HG03442 (cell line): ENCODE data around the gene ZNF578.
A peak's percentile ranks its signal among the peaks of the same experiment; 100 is the strongest.
"Not testable (repeated sequence)": the region's sequence is repeated elsewhere in the genome, so short reads cannot be mapped to it uniquely, and the experiment has no call there.

Experiments
- ATAC-seq: cut with Tn5 transposase; IDR thresholded peaks from one replicate; pipeline ENCODE4 v1.9.1; 2021; ENCODE audit warnings: mild to moderate bottlenecking, moderate library complexity; ENCODE audit not compliant: unreplicated experiment

Gene ZNF578

GRCh38 chr19:52507266-52507665, 53.9 kb downstream of the ZNF578 start:
- ATAC-seq = no peak

GRCh38 chr19:52516191-52516590, 62.8 kb downstream of the ZNF578 start:
- ATAC-seq = no peak

DNA sequence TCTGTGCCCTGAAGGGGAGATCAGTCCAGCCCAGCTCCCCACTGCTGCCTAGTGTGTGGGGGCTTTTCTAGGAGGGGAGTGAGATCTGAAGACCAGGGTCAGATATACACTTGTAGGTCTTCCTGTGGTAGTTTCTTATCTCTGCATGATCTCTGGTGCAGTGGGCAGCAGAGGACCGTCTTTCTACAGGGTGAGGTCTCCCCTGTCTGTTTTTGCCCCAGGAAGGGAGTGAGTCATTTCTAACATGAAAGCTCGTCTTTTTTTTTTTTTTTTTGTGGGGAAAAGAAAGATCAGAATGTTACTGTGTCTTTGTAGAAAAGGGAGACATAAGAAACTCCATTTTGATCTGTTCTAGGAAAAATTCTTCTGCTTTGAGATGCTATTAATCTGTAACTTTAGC, 65.3 kb downstream of the ZNF578 start:
- ATAC-seq = no peak

- ATAC-seq = not testable (repeated sequence)
Observed at GRCh38 chr19:52519175-52519574, 65.8 kb downstream of the ZNF578 start.

GRCh38 chr19:52520013-52520412, 66.7 kb downstream of the ZNF578 start:
- ATAC-seq = no peak

DNA sequence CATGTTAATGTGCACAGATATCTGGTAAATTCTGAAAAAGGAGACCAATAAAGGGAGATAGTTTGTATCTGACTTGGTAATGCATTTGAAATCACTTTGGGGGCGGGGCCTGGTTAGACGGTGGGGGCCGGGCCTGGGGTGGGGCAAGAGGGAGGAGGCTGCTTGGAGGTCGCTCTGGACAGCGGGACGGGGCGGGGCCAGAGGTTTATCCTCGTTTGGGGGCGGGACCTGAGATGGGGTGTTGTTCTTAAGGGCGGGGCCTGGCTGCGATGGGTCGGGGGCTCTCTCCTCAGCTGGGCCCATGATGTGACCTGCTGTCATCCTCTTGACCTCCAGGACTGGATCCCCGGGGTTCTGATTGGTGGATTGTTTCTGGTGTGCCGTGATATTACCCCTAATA, 69.2 kb downstream of the ZNF578 start:
- no peak for ATAC-seq

DNA sequence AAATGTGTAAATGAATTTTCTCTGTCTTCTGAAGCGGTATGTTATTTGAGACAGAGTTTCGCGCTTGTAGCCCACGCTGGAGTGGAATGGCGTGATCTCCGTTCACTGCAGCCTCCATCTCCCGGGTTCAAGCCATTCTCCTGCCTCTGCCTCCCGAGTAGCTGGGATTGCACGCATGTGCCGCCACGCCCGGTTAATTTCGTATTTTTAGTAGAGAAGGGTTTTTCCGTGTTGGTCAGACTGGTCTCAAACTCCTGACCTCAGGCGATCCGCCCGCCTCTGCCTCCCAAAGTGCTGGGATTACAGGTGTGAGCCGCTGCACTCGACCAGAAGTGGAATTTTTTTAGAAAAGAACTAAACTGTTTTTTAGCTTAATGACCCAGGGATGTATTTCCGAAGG, 70.7 kb downstream of the ZNF578 start:
- no peak for ATAC-seq

- ATAC-seq = peak; percentile 82
Observed at GRCh38 chr19:52527134-52527955, 74.0 kb downstream of the ZNF578 start, which contains the start of gene ZNF808. Gene ZNF808, plus strand, starts transcription at chr19:52527668. Its CDS starts 15,617 bp downstream, at chr19:52543285.

GRCh38 chr19:52527956-52528351, 74.6 kb downstream of the ZNF578 start:
- peak; percentile 10 for ATAC-seq

DNA sequence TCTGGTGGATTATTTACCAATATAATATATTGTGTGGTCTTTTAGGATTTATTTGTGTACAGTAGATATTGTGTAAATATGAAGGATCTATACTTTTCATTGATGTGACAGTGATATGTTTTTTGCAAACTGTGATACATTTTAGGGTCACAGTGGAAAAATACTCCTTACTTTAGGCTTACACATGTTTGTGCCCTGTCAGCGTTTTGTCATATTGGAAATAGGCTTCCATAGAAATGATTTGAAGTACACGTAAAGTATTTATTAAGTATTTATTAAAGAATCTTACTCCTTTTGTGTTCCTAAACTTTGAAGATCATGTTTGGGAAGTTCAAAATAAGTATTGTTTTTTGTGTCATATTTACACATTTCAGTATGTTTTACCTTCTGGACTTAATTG, 79.1 kb downstream of the ZNF578 start:
- no peak for ATAC-seq

DNA sequence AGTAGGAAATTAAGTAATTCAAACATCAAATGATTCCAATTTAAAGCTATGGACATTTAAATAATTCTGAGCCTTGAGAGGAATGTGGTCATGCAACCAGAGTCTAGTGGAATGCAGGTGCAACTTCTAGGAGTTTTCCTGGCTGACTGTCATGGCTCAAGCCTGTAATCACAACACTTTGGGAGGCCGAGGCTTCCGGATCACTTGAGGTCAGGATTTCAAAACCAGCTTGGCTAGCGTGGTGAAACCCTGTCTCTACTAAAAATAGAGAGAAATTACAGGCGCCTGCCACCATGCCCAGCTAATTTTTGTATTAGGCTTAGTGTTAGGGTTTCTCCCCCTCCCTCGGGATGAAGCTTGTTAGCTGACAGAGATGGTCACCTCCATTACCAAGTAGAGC, 80.5 kb downstream of the ZNF578 start:
- ATAC-seq = no peak

DNA sequence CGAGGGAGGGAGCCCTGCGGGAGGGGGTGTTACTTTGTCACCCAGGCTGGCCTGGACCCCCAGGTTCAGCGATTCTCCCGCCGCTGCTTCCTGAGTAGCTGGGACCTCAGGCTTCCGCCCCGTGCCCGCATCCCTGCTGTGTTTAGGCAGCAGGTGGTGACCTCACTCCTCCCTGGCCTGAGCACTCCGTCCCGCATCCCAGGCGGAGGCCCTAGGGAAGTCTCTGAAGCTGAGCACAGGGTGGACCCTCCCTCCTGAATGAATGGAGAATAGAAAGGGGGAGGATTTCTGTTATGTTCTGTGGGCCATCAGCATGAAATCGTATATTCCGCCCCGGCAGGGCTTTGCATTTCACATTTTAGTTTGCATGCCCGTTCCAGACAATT, 82.0 kb downstream of the ZNF578 start:
- ATAC-seq = not testable (repeated sequence)

GRCh38 chr19:52535771-52536447, 82.6 kb downstream of the ZNF578 start:
- peak; percentile 77 for ATAC-seq

DNA sequence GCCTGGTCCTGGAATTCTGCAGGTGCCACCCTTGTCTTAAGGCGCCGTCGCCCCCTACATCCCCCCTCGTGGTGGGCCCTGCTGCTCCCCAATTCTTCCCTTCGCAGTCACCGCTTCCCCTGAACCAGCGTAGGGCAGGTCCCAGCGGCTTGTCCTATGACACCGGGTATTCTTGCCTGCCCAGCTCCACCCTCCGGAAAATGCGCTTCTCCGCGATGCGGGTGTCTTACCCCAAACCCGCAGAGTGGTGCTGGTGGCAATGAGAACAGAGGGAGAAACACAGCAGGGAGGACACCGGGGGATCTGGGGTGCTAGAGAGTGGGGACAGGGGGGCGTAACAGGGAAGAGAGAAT, 83.1 kb downstream of the ZNF578 start:
- peak; percentile 36 for ATAC-seq

GRCh38 chr19:52538815-52539214, 85.5 kb downstream of the ZNF578 start:
- ATAC-seq = not testable (repeated sequence)

- not testable (repeated sequence) for ATAC-seq
Observed at GRCh38 chr19:52541176-52541575, 87.8 kb downstream of the ZNF578 start.

GRCh38 chr19:52541608-52542007, 88.3 kb downstream of the ZNF578 start:
- no peak for ATAC-seq

- ATAC-seq = not testable (repeated sequence)
Observed at GRCh38 chr19:52542541-52542940, 89.2 kb downstream of the ZNF578 start.

- ATAC-seq = no peak
Observed at GRCh38 chr19:52542984-52543664, 89.8 kb downstream of the ZNF578 start.

DNA sequence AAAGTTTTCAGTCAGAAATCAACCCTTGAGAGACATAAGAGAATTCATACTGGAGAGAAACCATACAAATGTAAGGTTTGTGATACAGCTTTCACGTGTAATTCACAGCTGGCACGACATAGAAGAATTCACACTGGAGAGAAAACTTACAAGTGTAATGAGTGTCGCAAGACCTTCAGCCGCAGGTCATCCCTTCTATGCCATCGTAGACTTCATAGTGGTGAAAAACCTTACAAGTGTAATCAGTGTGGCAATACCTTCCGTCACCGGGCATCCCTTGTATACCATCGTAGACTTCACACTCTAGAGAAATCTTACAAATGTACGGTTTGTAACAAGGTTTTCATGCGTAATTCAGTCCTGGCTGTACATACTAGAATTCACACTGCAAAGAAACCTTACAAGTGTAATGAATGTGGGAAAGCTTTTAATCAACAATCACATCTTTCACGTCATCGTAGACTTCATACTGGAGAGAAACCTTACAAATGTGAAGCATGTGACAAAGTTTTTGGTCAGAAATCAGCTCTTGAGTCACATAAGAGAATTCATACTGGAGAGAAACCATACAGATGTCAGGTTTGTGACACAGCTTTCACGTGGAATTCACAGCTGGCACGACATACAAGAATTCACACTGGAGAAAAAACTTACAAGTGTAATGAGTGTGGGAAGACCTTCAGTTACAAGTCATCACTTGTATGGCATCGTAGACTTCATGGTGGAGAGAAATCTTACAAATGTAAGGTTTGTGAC, 101.0 kb downstream of the ZNF578 start:
- ATAC-seq = no peak
